HG02588 (cell line): Measurements from ENCODE around the gene PPP1R12C.

Experiments used
- ATAC-seq: cut with Tn5 transposase; IDR thresholded peaks from one replicate; pipeline ENCODE4 v1.9.1; 2021; ENCODE audit warnings: mild to moderate bottlenecking, moderate library complexity; ENCODE audit not compliant: unreplicated experiment

The PPP1R12C gene

DNA sequence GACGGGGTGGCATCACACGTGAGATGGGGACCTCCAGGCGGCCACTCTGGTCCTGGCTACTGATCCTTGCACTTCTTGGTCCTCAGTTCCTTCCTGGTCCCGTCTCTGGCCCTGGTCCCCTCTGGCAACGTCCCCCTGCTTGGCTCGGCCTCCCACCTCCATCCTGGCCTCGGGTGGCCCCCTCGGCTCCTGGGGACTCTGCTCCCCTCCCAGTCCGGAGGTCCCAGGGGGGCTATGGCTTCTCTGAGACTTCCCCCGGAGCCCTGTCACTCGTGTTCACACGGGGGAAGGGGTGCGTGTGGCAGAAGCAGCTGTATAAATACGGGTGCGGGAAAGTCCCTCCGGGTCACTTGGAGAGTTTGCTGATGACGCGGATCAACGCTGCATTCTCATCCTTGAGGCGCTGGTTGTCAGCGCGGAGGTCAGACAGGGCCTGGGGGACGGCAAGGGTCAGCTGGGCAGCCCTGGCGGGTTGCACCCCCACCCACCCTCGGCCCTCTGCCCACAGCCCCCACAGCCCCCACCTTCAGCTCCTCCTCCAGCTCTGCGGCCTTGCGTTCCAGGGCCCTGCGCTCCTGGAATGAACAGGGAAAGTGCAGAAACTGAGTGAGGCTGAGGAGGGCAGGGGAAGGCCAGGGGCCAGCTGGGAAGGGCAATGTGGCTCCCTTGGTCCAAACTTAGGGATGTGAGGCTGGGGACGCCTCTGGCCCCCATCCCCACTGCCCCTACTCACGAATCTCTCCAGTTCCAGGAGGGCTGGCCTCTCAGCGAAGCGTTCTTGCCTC, 26.1 kb downstream of the PPP1R12C start:
- ATAC-seq: no peak

- no peak for ATAC-seq
These were observed 26.9 kb downstream of the PPP1R12C start for GRCh38 chr19:55090564-55090963.

GRCh38 chr19:55089342-55089944, 28.0 kb downstream of the PPP1R12C start:
- no peak for ATAC-seq

- no peak for ATAC-seq
These were observed 28.7 kb downstream of the PPP1R12C start for GRCh38 chr19:55088543-55089341.

- ATAC-seq: no peak
These were observed 29.4 kb downstream of the PPP1R12C start for GRCh38 chr19:55088021-55088451.

GRCh38 chr19:55087542-55087901, 29.9 kb downstream of the PPP1R12C start:
- no peak for ATAC-seq

DNA sequence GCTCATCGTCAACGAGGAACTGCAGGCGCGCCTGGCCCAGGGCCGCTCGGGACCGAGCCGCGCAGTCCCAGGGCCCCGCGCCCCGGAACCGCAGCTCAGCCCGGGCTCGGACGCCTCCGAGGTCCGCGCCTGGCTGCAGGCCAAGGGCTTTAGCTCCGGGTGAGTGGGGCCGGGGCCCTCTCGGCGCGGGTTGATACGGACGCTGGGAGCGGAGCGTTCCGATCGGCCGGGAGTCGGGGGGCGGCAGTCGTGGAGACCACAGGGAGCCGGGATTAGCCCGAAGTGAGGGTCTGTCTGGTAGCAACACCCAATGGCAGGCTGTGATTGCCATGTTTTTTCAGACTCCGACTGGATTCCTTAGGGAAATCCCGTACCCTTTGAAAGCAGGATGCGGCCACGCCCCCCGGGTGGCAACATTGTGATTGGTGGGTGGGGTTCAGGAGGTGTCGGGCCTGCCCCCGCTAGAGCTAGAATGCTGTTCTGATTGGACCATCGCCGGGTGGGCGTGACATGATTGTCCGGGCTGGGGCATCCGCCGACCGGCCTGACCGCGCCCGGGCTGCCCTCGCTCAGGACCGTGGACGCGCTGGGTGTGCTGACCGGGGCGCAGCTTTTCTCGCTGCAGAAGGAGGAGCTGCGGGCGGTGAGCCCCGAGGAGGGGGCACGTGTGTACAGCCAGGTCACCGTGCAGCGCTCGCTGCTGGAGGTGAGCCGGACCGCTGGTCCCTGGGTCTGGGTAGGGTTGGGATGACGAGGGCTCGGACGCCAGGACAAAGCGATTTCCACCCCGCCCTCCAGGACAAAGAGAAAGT, 30.5 kb downstream of the PPP1R12C start:
- no peak for ATAC-seq

GRCh38 chr19:55085923-55086715, 31.3 kb downstream of the PPP1R12C start:
- no peak for ATAC-seq

GRCh38 chr19:55084416-55084815, 33.0 kb downstream of the PPP1R12C start:
- ATAC-seq: no peak

GRCh38 chr19:55083004-55083850, 34.2 kb downstream of the PPP1R12C start:
- no peak for ATAC-seq

DNA sequence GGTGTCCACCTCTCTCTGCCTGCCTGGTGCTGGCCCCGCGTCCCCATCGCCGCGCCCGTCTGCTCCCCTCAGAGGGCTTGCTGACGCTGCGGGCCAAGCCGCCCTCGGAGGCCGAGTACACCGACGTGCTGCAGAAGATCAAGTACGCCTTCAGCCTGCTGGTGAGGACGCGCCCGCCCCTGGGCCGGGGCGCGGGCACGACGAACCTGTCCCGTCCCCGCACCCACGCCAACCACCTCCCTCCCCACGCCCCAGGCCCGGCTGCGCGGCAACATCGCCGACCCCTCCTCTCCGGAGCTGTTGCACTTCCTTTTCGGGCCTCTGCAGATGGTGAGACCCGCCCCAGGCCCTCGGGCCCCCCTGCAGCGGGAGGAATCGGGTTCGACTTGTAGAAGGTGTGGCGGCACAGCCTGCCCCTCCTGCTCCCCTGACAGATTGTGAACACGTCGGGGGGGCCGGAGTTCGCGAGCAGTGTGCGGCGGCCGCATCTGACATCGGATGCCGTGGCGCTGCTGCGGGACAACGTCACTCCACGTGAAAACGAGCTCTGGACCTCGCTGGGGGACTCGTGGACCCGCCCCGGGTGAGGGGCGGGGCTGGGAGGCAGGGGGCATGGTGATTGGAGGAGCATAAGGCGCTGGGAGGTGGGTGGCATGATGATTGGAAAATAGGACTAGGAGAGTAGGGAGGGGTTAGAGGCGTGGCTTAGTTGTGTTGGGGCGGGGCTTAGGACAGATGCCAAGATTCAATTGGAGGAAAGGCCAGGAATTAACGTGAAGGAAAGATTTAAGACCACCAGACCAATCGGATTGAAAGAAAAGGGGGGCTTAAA, 35.2 kb downstream of the PPP1R12C start:
- no peak for ATAC-seq

- ATAC-seq: peak; percentile 3
These were observed 35.7 kb downstream of the PPP1R12C start for GRCh38 chr19:55081770-55082019.

GRCh38 chr19:55080968-55081769, 36.3 kb downstream of the PPP1R12C start:
- peak; percentile 59 for ATAC-seq

- ATAC-seq: no peak
These were observed 37.1 kb downstream of the PPP1R12C start for GRCh38 chr19:55080121-55080967.

- no peak for ATAC-seq
These were observed 37.9 kb downstream of the PPP1R12C start for GRCh38 chr19:55079400-55080038.

GRCh38 chr19:55078996-55079395, 38.4 kb downstream of the PPP1R12C start:
- ATAC-seq: no peak
